Mucosa of stomach (tissue), 1 donor: ENCODE measurements around the gene GPX4.

Experiments used
- H3K27me3 ChIP-seq: one replicate; pipeline ENCODE4 v1.7.0; 2013; ENCODE audit warnings: mild to moderate bottlenecking, low read length; ENCODE audit not compliant: control insufficient read depth, insufficient read depth
- H3K36me3 ChIP-seq: one replicate; pipeline ENCODE4 v1.7.0; 2013; ENCODE audit warnings: low read length; ENCODE audit not compliant: control insufficient read depth, insufficient read depth
- H3K4me1 ChIP-seq: one replicate; pipeline ENCODE4 v1.7.0; 2013; ENCODE audit warnings: mild to moderate bottlenecking, low read length; ENCODE audit not compliant: control insufficient read depth, insufficient read depth
- H3K4me3 ChIP-seq: one replicate; pipeline ENCODE4 v1.7.0; 2013; ENCODE audit warnings: low read length
- H3K9ac ChIP-seq: one replicate; pipeline ENCODE4 v1.7.0; 2013; ENCODE audit warnings: mild to moderate bottlenecking, low read length, moderate library complexity
- H3K9me3 ChIP-seq: one replicate; pipeline ENCODE4 v1.7.0; 2013; ENCODE audit warnings: mild to moderate bottlenecking, low read length, moderate library complexity; ENCODE audit not compliant: control insufficient read depth
- donor health status: Pancreatic carcinoma.

The GPX4 gene

GRCh38 chr19:1140272-1141027 is 36.7 kb downstream of the GPX4 start:
- Histone ChIP-seq H3K36me3 (no peaks in the 10 kb centered on the region), H3K9me3 (no peaks in the 10 kb centered on the region), H3K4me1 (peaks cover 14% of the 10 kb centered on the region), H3K9ac (no peak overlapping the region), H3K4me3 (no peak overlapping the region), H3K27me3 (no peaks in the 10 kb centered on the region)

- Histone ChIP-seq H3K9ac (no peak overlapping the region), H3K4me3 (no peak overlapping the region), H3K36me3 (no peaks in the 10 kb centered on the region), H3K27me3 (no peaks in the 10 kb centered on the region), H3K4me1 (no peaks in the 10 kb centered on the region), H3K9me3 (no peaks in the 10 kb centered on the region)
These were observed 38.1 kb downstream of the GPX4 start for GRCh38 chr19:1141944-1142343.

- Histone ChIP-seq H3K9ac (no peak overlapping the region), H3K27me3 (no peaks in the 10 kb centered on the region), H3K4me1 (no peaks in the 10 kb centered on the region), H3K4me3 (no peak overlapping the region), H3K36me3 (no peaks in the 10 kb centered on the region), H3K9me3 (no peaks in the 10 kb centered on the region)
These were observed 40.1 kb downstream of the GPX4 start for GRCh38 chr19:1143828-1144399.

- Histone ChIP-seq H3K9me3 (no peaks in the 10 kb centered on the region), H3K27me3 (no peaks in the 10 kb centered on the region), H3K4me3 (no peak overlapping the region), H3K36me3 (no peaks in the 10 kb centered on the region), H3K9ac (no peak overlapping the region), H3K4me1 (no peaks in the 10 kb centered on the region)
These were observed 40.9 kb downstream of the GPX4 start for GRCh38 chr19:1144741-1145140.

GRCh38 chr19:1145635-1146411 is 42.0 kb downstream of the GPX4 start:
- Histone ChIP-seq H3K9me3 (no peaks in the 10 kb centered on the region), H3K9ac (no peak overlapping the region), H3K27me3 (no peaks in the 10 kb centered on the region), H3K4me1 (no peaks in the 10 kb centered on the region), H3K36me3 (no peaks in the 10 kb centered on the region), H3K4me3 (no peak overlapping the region)

- no peaks in the 10 kb centered on the region for H3K36me3 ChIP-seq
- no peaks in the 10 kb centered on the region for H3K9me3 ChIP-seq
- H3K27me3 ChIP-seq, result no peaks in the 10 kb centered on the region
- no peak overlapping the region for H3K4me3 ChIP-seq
- no peak overlapping the region for H3K9ac ChIP-seq
- H3K4me1 ChIP-seq, result no peaks in the 10 kb centered on the region
These were observed 42.6 kb downstream of the GPX4 start for GRCh38 chr19:1146412-1146699.

GRCh38 chr19:1146858-1147780 is 43.3 kb downstream of the GPX4 start:
- no peaks in the 10 kb centered on the region for H3K36me3 ChIP-seq

GRCh38 chr19:1147934-1148549 is 44.2 kb downstream of the GPX4 start:
- no peak overlapping the region for H3K9ac ChIP-seq
- H3K36me3 ChIP-seq, result no peaks in the 10 kb centered on the region
- no peaks in the 10 kb centered on the region for H3K4me1 ChIP-seq
- H3K27me3 ChIP-seq, result no peaks in the 10 kb centered on the region
- H3K9me3 ChIP-seq, result no peaks in the 10 kb centered on the region
- H3K4me3 ChIP-seq, result no peak overlapping the region

More at GRCh38 chr19:1146858-1147780, 43.3 kb downstream of the GPX4 start:
- no peak overlapping the region for H3K9ac ChIP-seq
- H3K27me3 ChIP-seq, result no peaks in the 10 kb centered on the region
- H3K4me3 ChIP-seq, result no peak overlapping the region
- no peaks in the 10 kb centered on the region for H3K9me3 ChIP-seq
- H3K4me1 ChIP-seq, result no peaks in the 10 kb centered on the region

- H3K9ac ChIP-seq, result no peak overlapping the region
- no peaks in the 10 kb centered on the region for H3K36me3 ChIP-seq
- no peak overlapping the region for H3K4me3 ChIP-seq
- no peaks in the 10 kb centered on the region for H3K27me3 ChIP-seq
- H3K4me1 ChIP-seq, result peaks cover 2% of the 10 kb centered on the region
- H3K9me3 ChIP-seq, result no peaks in the 10 kb centered on the region
These were observed 45.7 kb downstream of the GPX4 start for GRCh38 chr19:1149259-1150045.

- Histone ChIP-seq H3K36me3 (no peaks in the 10 kb centered on the region), H3K27me3 (no peaks in the 10 kb centered on the region), H3K9me3 (no peaks in the 10 kb centered on the region), H3K4me1 (peaks cover 12% of the 10 kb centered on the region), H3K4me3 (no peak overlapping the region), H3K9ac (no peak overlapping the region)
These were observed 46.7 kb downstream of the GPX4 start for GRCh38 chr19:1150333-1151036.
